H1 (cell line): ENCODE results near the gene KERA. TPM values are rescaled to one million over a fixed set of nuclear protein-coding genes. Genes with fewer than 3 reads are reported as not detected.

Experiments
- polyA plus RNA-seq, 7 experiments: library from polyadenylated mRNA; depleted of rRNA in 3 of 7; stranded (reverse) in 5 of 7; unstranded in 2 of 7; fragments of >200 nt in 5 of 7; fragments of 200-250 nt in 2 of 7; gene quantifications; 1 replicate in 5 of 7; 2 replicates in 1 of 7; 4 replicates in 1 of 7; pipeline versions ENCODE4 v1.2.1 to v1.2.3, GENCODE V29; 2011 to 2013; ENCODE audit warnings: missing spikeins in 2 of 7, mixed read lengths in 2 of 7
- total RNA-seq: library from RNA; stranded (reverse); fragmentation: NEBNext Ultra II Directional; extraction: Animal tissue kit (Norgen Biotek cat#: 25700); gene quantifications from 2 replicates; pipeline ENCODE4 v1.2.1, GENCODE V29; 2021

KERA gene
- total and polyA plus RNA-seq, 2 of the 8 experiments (the other 6 are each of a cell fraction or from before 2014, with no cell fraction given), result not detected

Other genes starting within 250 kb of the KERA start
- gene CCER1, start 102.8 kb downstream of the KERA start, total RNA-seq, result not detected in 2 replicates
- gene CCER1, start 102.8 kb downstream of the KERA start, polyA plus RNA-seq (2011; rRNA removed), result not detected in 2 replicates
- gene EPYC, start 53.1 kb downstream of the KERA start, total RNA-seq, result not detected in 2 replicates
- not detected in 2 replicates for gene EPYC, start 53.1 kb downstream of the KERA start, polyA plus RNA-seq (2011; rRNA removed)
- not detected in 2 replicates for gene LUM, start 53.5 kb upstream of the KERA start, total RNA-seq
- not detected in 2 replicates for gene LUM, start 53.5 kb upstream of the KERA start, polyA plus RNA-seq (2011; rRNA removed)
- not detected in 2 replicates for gene DCN, start 124.8 kb upstream of the KERA start, total RNA-seq
- gene DCN, start 124.8 kb upstream of the KERA start, polyA plus RNA-seq (2011; rRNA removed), result not detected in 2 replicates